Keratinocyte (primary cell): ENCODE data around the gene DIABLO. TPM values are rescaled to one million over a fixed set of nuclear protein-coding genes. Genes with fewer than 3 reads are reported as not detected.

Experiments
- DNase-seq: peaks from one replicate; pipeline ENCODE4 v3.0.0-alpha.2; 2011; ENCODE audit warnings: low read depth, missing footprints, low spot score
- FAIRE-seq: peaks from 2 replicates; lab custom pipeline; 2011; peaks lifted over from hg19 to GRCh38; lab: Jason Lieb, UNC
- H2AFZ ChIP-seq: 2 replicates; pipeline ENCODE4 v1.6.0; 2012; ENCODE audit warnings: low read length, control low read depth, inconsistent platforms; ENCODE audit not compliant: control insufficient read depth
- H3K27ac ChIP-seq: 2 replicates; pipeline ENCODE4 v1.5.1; 2011; ENCODE audit warnings: low read length; ENCODE audit not compliant: control insufficient read depth, insufficient read depth
- H3K27me3 ChIP-seq: 3 replicates; pipeline ENCODE4 v1.6.0; 2011; ENCODE audit warnings: low read length; ENCODE audit not compliant: control insufficient read depth, insufficient read depth; ENCODE audit errors: extremely low read depth
- H3K36me3 ChIP-seq, 2 experiments: 2 replicates in 1 of 2; 3 replicates in 1 of 2; pipeline ENCODE4 v1.5.1; 2011; ENCODE audit warnings: low read length in 2 of 2, mild to moderate bottlenecking in 1 of 2; ENCODE audit not compliant: control insufficient read depth in 2 of 2, insufficient read depth in 2 of 2; ENCODE audit errors: extremely low read depth in 1 of 2
- H3K4me1 ChIP-seq: 3 replicates; pipeline ENCODE4 v1.5.1; 2011; ENCODE audit warnings: low read length; ENCODE audit not compliant: control insufficient read depth, insufficient read depth; ENCODE audit errors: extremely low read depth
- H3K4me2 ChIP-seq: 3 replicates; pipeline ENCODE4 v1.6.0; 2011; ENCODE audit warnings: low read depth, low read length; ENCODE audit not compliant: control insufficient read depth, insufficient read depth; ENCODE audit errors: extremely low read depth
- H3K4me3 ChIP-seq, 3 experiments: fragments of 200-600 bp in 1 of 3; sonication (generic) in 1 of 3; 2 replicates in 2 of 3; 3 replicates in 1 of 3; pipeline ENCODE4 v1.5.1; 2011 to 2016; ENCODE audit warnings: low read length in 3 of 3, mild to moderate bottlenecking in 3 of 3, control low read depth in 2 of 3, inconsistent platforms in 1 of 3, low read depth in 1 of 3, mixed read lengths in 1 of 3, mixed run types in 1 of 3, moderate library complexity in 1 of 3; ENCODE audit not compliant: control insufficient read depth in 2 of 3, insufficient read depth in 2 of 3; ENCODE audit errors: extremely low read depth in 1 of 3
- H3K79me2 ChIP-seq: 2 replicates; pipeline ENCODE4 v1.6.0; 2012; ENCODE audit warnings: low read length; ENCODE audit not compliant: control insufficient read depth, insufficient read depth
- H3K9ac ChIP-seq: 3 replicates; pipeline ENCODE4 v1.6.0; 2011; ENCODE audit warnings: low read length; ENCODE audit not compliant: control insufficient read depth, insufficient read depth; ENCODE audit errors: extremely low read depth
- H3K9me1 ChIP-seq: 3 replicates; pipeline ENCODE4 v1.6.0; 2011; ENCODE audit warnings: low read length; ENCODE audit not compliant: control insufficient read depth, insufficient read depth; ENCODE audit errors: extremely low read depth
- H3K9me3 ChIP-seq: 2 replicates; pipeline ENCODE4 v1.5.1; 2012; ENCODE audit warnings: low read depth, low read length; ENCODE audit not compliant: control insufficient read depth
- H4K20me1 ChIP-seq: 3 replicates; pipeline ENCODE4 v1.6.0; 2011; ENCODE audit warnings: low read length; ENCODE audit not compliant: control insufficient read depth, insufficient read depth; ENCODE audit errors: extremely low read depth
- CTCF ChIP-seq, 3 experiments: IDR thresholded peaks in 1 of 3; conservative IDR thresholded peaks in 1 of 3; optimal IDR thresholded peaks in 1 of 3; 2 replicates in 2 of 3; 3 replicates in 1 of 3; pipeline versions ENCODE3 to v1.5.1; 2011; ENCODE audit warnings: low read length in 3 of 3, mild to moderate bottlenecking in 3 of 3, moderate library complexity in 2 of 3, control low read depth in 1 of 3, inconsistent platforms in 1 of 3; ENCODE audit not compliant: insufficient read depth in 2 of 3; ENCODE audit errors: extremely low read depth in 1 of 3
- EZH2 ChIP-seq: IDR thresholded peaks from one replicate; pipeline ENCODE4 v1.6.1; 2012; ENCODE audit warnings: inconsistent platforms, mild to moderate bottlenecking, low read length, moderate library complexity
- dilution Hi-C: fragments of 300-500 bp; cut with MboI; formaldehyde crosslinking; loops from one replicate; pipeline ENCODE4 v1.7.0; 2020; ENCODE audit warnings: low sequenced_read_pairs; ENCODE audit not compliant: extremely low pct_ligation_motif_present
- polyA plus RNA-seq, 5 experiments: library from polyadenylated mRNA; depleted of rRNA in 3 of 5; stranded (reverse) in 3 of 5; stranded (forward) in 1 of 5; unstranded in 1 of 5; fragments of >200 nt; gene quantifications; 1 replicate in 1 of 5; 2 replicates in 3 of 5; 3 replicates in 1 of 5; pipeline versions ENCODE4 v1.2.1 to v1.2.3, GENCODE V29; 2011 to 2012; ENCODE audit warnings: missing spikeins in 2 of 5, low read depth in 1 of 5, low replicate concordance in 1 of 5

DIABLO gene
- polyA plus RNA-seq, 1 donor (not counting 4 experiments of a cell fraction or from before 2014, with no cell fraction given), result 41.6 TPM

GRCh38 chr12:122190842-122191668, 34.8 kb downstream of the DIABLO start:
- peak; percentile 90 for FAIRE-seq
- DNase-seq, result no peak
- Histone ChIP-seq H3K4me2 (no peak overlapping the region), H3K9ac (no peak overlapping the region), H3K27me3 (no peaks in the 10 kb centered on the region), H3K27ac (no peak overlapping the region), H3K36me3 (no peaks in the 10 kb centered on the region), H2AFZ (no peak overlapping the region), H3K9me1 (no peaks in the 10 kb centered on the region), H3K4me3 (no peak overlapping the region), H3K79me2 (no peaks in the 10 kb centered on the region), H4K20me1 (no peaks in the 10 kb centered on the region), H3K9me3 (peaks cover 3% of the 10 kb centered on the region), H3K4me1 (no peaks in the 10 kb centered on the region)
- dilution Hi-C loops, result no loop called here
- TF ChIP-seq EZH2 (no peak), CTCF (optimal IDR thresholded peaks at IDR 0.05 in 1 of 3, IDR thresholded peaks at IDR 0.05 in 1 of 3, conservative IDR thresholded peaks at IDR 0.05 in 1 of 3; ENCODE audit: extremely low read depth in 1 of 3, insufficient read depth in 2 of 3, low read length in 3 of 3) (peak; percentile 89 to 92 (median 90))

GRCh38 chr12:122189626-122190475, 36.0 kb downstream of the DIABLO start:
- Histone ChIP-seq H3K36me3 (no peaks in the 10 kb centered on the region), H3K4me2 (no peak overlapping the region), H3K9me1 (no peaks in the 10 kb centered on the region), H3K4me3 (no peak overlapping the region), H2AFZ (no peak overlapping the region), H3K27me3 (no peaks in the 10 kb centered on the region), H3K9ac (no peak overlapping the region), H4K20me1 (no peaks in the 10 kb centered on the region), H3K79me2 (no peaks in the 10 kb centered on the region), H3K4me1 (no peaks in the 10 kb centered on the region), H3K9me3 (no peaks in the 10 kb centered on the region), H3K27ac (no peak overlapping the region)
- no peak for TF ChIP-seq CTCF (optimal IDR thresholded peaks at IDR 0.05 in 1 of 3, IDR thresholded peaks at IDR 0.05 in 1 of 3, conservative IDR thresholded peaks at IDR 0.05 in 1 of 3; ENCODE audit: extremely low read depth in 1 of 3, insufficient read depth in 2 of 3, low read length in 3 of 3)
- no peak for TF ChIP-seq EZH2
- dilution Hi-C loops, result no loop called here
- DNase-seq (no peak), FAIRE-seq (no peak)
